GM12878 (cell line): ENCODE results near the gene SUSD1. TPM values are rescaled to one million over a fixed set of nuclear protein-coding genes. Genes with fewer than 3 reads are reported as not detected.

Experiments
- ATAC-seq: fragments of 200-7000 bp; cut with Tn5 transposase; 3 replicates; pipeline ENCODE4 v1.9.1; 2020; ENCODE audit warnings: mild to moderate bottlenecking, moderate library complexity
- BruUV-seq: library from RNA; stranded (reverse); fragments of 400-500 nt; replicated peaks from 2 replicates; lab custom pipeline; 2021; lab: Mats Ljungman, UMichigan
- CTCF ChIA-PET: fragments of 300-600 bp; sonication (Branson Sonifier 250); formaldehyde crosslinking; extraction: SDS; loops from one replicate; lab custom pipeline; 2021; ENCODE audit warnings: inconsistent platforms; lab: Yijun Ruan, JAX
- POLR2A ChIA-PET: fragments of 350-600 bp; formaldehyde crosslinking; extraction: SDS; loops from one replicate; lab custom pipeline; 2021; ENCODE audit warnings: inconsistent platforms; lab: Charles Lee
- RAD21 ChIA-PET: fragments of 300-600 bp; sonication (Branson Sonifier 250); formaldehyde crosslinking; loops from one replicate; lab custom pipeline; 2023; ENCODE audit warnings: antibody characterized with exemption; ENCODE audit not compliant: unreplicated experiment; lab: Charles Lee
- SMC1A ChIA-PET: fragments of 300-600 bp; sonication (Branson Sonifier 250); formaldehyde crosslinking; loops from one replicate; lab custom pipeline; 2023; ENCODE audit not compliant: unreplicated experiment, uncharacterized antibody; lab: Charles Lee
- DNase-seq: peaks from one replicate; pipeline ENCODE4 v3.0.0-alpha.2; 2011; ENCODE audit warnings: low read depth, low spot score
- FAIRE-seq: peaks from 3 replicates; lab custom pipeline; 2011; peaks lifted over from hg19 to GRCh38; lab: Jason Lieb, UNC
- H2AFZ ChIP-seq: 2 replicates; pipeline ENCODE4 v1.6.0; 2011; ENCODE audit warnings: low read depth, low read length, control low read depth; ENCODE audit not compliant: control insufficient read depth
- H3K27ac ChIP-seq: 2 replicates; pipeline ENCODE4 v1.5.1; 2011; ENCODE audit warnings: control low read depth; ENCODE audit not compliant: control insufficient read depth, insufficient read depth
- H3K27me3 ChIP-seq, 2 experiments: replicated peaks in 1 of 2; 2 replicates each; pipeline versions ENCODE4 v1.6.0 to v1.6.1; 2011; ENCODE audit warnings: low read length in 1 of 2; ENCODE audit not compliant: control insufficient read depth in 2 of 2, insufficient read depth in 2 of 2
- H3K36me3 ChIP-seq, 2 experiments: 2 replicates each; pipeline ENCODE4 v1.5.1; 2011; ENCODE audit warnings: low read length in 1 of 2; ENCODE audit not compliant: control insufficient read depth in 2 of 2, insufficient read depth in 2 of 2
- H3K4me1 ChIP-seq: 2 replicates; pipeline ENCODE4 v1.6.1; 2011; ENCODE audit warnings: mild to moderate bottlenecking, low read length, moderate library complexity, mixed read lengths; ENCODE audit not compliant: control insufficient read depth, insufficient read depth
- H3K4me2 ChIP-seq: 2 replicates; pipeline ENCODE4 v1.6.0; 2011; ENCODE audit warnings: control low read depth; ENCODE audit not compliant: control insufficient read depth, insufficient read depth
- H3K4me3 ChIP-seq: fragments of 200-600 bp; sonication (generic); 2 replicates; pipeline ENCODE4 v1.5.1; 2016
- H3K79me2 ChIP-seq: 2 replicates; pipeline ENCODE4 v1.6.0; 2011; ENCODE audit warnings: low read length; ENCODE audit not compliant: control insufficient read depth, insufficient read depth
- H3K9ac ChIP-seq: 2 replicates; pipeline ENCODE4 v1.8.0; 2011; ENCODE audit warnings: low read length, control low read depth, mixed read lengths; ENCODE audit not compliant: control insufficient read depth, insufficient read depth
- H3K9me3 ChIP-seq: replicated peaks from 3 replicates; pipeline ENCODE4 v1.5.1; 2011; ENCODE audit warnings: mild to moderate bottlenecking, low read length; ENCODE audit not compliant: control insufficient read depth, insufficient read depth
- H4K20me1 ChIP-seq: 2 replicates; pipeline ENCODE4 v1.6.0; 2011; ENCODE audit not compliant: control insufficient read depth, insufficient read depth
- BRCA1 ChIP-seq: IDR thresholded peaks from 2 replicates; pipeline ENCODE4 v1.6.1; 2011; ENCODE audit warnings: low read depth, low read length, improper control_type of control experiment
- POLR2AphosphoS2 ChIP-seq: IDR thresholded peaks from 2 replicates; pipeline ENCODE4 v1.6.1; 2011; ENCODE audit warnings: low read depth, mild to moderate bottlenecking, low read length, improper control_type of control experiment, moderate library complexity
- SREBF1 ChIP-seq: IDR thresholded peaks from 2 replicates; pipeline ENCODE4 v1.6.1; 2012; ENCODE audit warnings: mild to moderate bottlenecking, low read length
- SRF ChIP-seq, 2 experiments: IDR thresholded peaks; 2 replicates each; pipeline ENCODE4 v1.6.1; 2011; ENCODE audit warnings: low read depth in 2 of 2, low read length in 2 of 2, mild to moderate bottlenecking in 1 of 2, moderate library complexity in 1 of 2
- TCF7 ChIP-seq: IDR thresholded peaks from 2 replicates; pipeline ENCODE4 v1.6.1; 2014; ENCODE audit warnings: antibody characterized with exemption, borderline replicate concordance
- ZNF687 ChIP-seq: fragments of 450-650 bp; IDR thresholded peaks from 2 replicates; pipeline ENCODE4 v1.6.1; 2017; ENCODE audit warnings: mild to moderate bottlenecking, moderate library complexity
- WGBS: methylation state at CpG from one replicate; pipeline ENCODE4 v1.1.6; 2016; ENCODE audit warnings: low lambda C conversion rate; ENCODE audit not compliant: insufficient replicate concordance, insufficient coverage; ENCODE audit errors: missing lambda C conversion rate; 5-methylcytosine and 5-hydroxymethylcytosine counted together
- in situ Hi-C: fragments of 300-500 bp; cut with MboI; formaldehyde crosslinking; loops from 9 replicates; pipeline ENCODE4 v1.14.3; 2018; ENCODE audit warnings: mixed read lengths
- intact Hi-C: fragments of 100-400 bp; cut with micrococcal nuclease; formaldehyde crosslinking; loops from one replicate; pipeline ENCODE4 v1.14.2; 2022; ENCODE audit not compliant: unreplicated experiment
- polyA plus RNA-seq, 11 experiments: library from polyadenylated mRNA; depleted of rRNA in 4 of 11; unstranded in 6 of 11; stranded (reverse) in 5 of 11; fragments of >200 nt; fragmentation: Nextera tagmentation in 4 of 11; fragmentation: Illumina TruSeq in 1 of 11; extraction: Ambion mirVana in 4 of 11; extraction: Trizol in 1 of 11; gene quantifications; 1 replicate in 1 of 11; 2 replicates in 10 of 11; pipeline versions ENCODE4 v1.2.1 to v1.2.3, GENCODE V29; 2011 to 2016; ENCODE audit warnings: inconsistent platforms in 2 of 11, missing spikeins in 2 of 11, low read depth in 1 of 11
- total RNA-seq, 4 experiments: library from RNA; depleted of rRNA in 3 of 4; stranded (reverse); fragments of >200 nt in 3 of 4; fragmentation: Illumina TruSeq in 1 of 4; extraction: Trizol in 1 of 4; gene quantifications; 2 replicates each; pipeline versions ENCODE4 v1.2.1 to v1.2.3, GENCODE V29; 2013 to 2021

SUSD1 gene
- total and polyA plus RNA-seq, 10 of the 15 experiments (the other 5 are each of a cell fraction or from before 2014, with no cell fraction given) = 6.7 to 20.8 (median 13.2) TPM

DNA sequence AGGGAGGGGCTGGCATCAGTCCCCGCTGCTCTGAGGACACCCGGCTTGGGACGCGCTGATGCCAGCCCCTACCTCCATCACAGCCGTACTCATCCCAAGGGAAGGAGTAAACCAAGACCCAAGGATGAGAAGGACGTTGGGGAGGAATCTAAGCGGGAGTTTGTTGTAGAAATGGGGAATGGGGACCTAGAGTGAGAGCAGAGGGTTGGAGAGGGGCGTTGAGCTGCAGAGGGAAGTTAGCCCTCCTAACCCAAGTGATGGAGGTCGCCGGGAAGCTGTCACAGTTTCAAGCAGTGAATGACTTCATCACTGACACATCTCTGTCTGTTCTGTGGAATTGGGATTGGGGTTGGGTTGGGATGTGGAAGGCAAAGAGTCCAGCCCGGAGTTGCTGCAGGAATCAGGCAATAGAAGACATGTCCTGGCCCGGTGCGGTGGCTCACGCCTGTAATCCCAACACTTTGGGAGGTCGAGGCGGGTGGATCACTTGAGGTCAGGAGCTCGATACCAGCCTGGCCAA, 759 bp upstream of the SUSD1 start:
- Histone ChIP-seq H3K4me1 (peaks cover 10% of the 10 kb centered on the region), H3K4me3 (no peak overlapping the region), H3K36me3 (no peaks in the 10 kb centered on the region), H4K20me1 (no peaks in the 10 kb centered on the region), H3K9me3 (no peaks in the 10 kb centered on the region), H3K27ac (no peak overlapping the region), H3K4me2 (peak overlapping the region; percentile 75), H3K79me2 (no peaks in the 10 kb centered on the region), H2AFZ (no peak overlapping the region), H3K27me3 (no peaks in the 10 kb centered on the region; a peak in 1 of 4 replicates), H3K9ac (no peak overlapping the region)
- in situ Hi-C loops = no loop called here
- ChIA-PET CTCF (interaction anchor here (1.4 kb wide), 1 partner anchor 14 kb away, joined by 4 read pairs; no protein-coding TSS in a partner anchor), RAD21 (no interaction called here), POLR2A (interaction anchor here (0.7 kb wide), 1 partner anchor 135 kb away, joined by 3 read pairs; no protein-coding TSS in a partner anchor), SMC1A (interaction anchor here (1.2 to 1.7 kb wide), 2 partner anchors 11 to 43 kb away, joined by 4 read pairs; no protein-coding TSS in a partner anchor)
- TF ChIP-seq SREBF1 (no peak), ZNF687 (no peak), POLR2AphosphoS2 (no peak), BRCA1 (no peak), TCF7 (no peak), SRF (IDR thresholded peaks at IDR 0.05; ENCODE audit: low read depth in 2 of 2, low read length in 2 of 2) (no peak)
- no peak for ATAC-seq
- no peak for DNase-seq
- BruUV-seq = no TSS peak
- no peak for FAIRE-seq
- WGBS = 97% methylated on average over 16 of the region's 17 CpGs
- intact Hi-C loops = no loop called here
